HepG2 (cell line): ENCODE results near the gene OPN1SW. TPM values are rescaled to one million over a fixed set of nuclear protein-coding genes. Genes with fewer than 3 reads are reported as not detected.

ENCODE experiments used
- FOXC1 ChIP-seq: sonication (generic); formaldehyde crosslinking; IDR thresholded peaks from 2 replicates; pipeline ENCODE4 v1.8.0; 2022; ENCODE audit warnings: mild to moderate bottlenecking, missing genetic modification reagents, borderline replicate concordance
- GZF1 ChIP-seq: sonication (generic); formaldehyde crosslinking; IDR thresholded peaks from 2 replicates; pipeline ENCODE4 v1.5.1; 2020; ENCODE audit warnings: mild to moderate bottlenecking, missing genetic modification reagents
- SIN3B ChIP-seq: fragments of 150-350 bp; IDR thresholded peaks from 2 replicates; pipeline ENCODE4 v1.6.1; 2014; ENCODE audit warnings: low read length
- TIGD3 ChIP-seq: sonication (generic); formaldehyde crosslinking; IDR thresholded peaks from 2 replicates; pipeline ENCODE4 v1.5.1; 2020; ENCODE audit warnings: mild to moderate bottlenecking, missing genetic modification reagents, borderline replicate concordance
- ZNF687 ChIP-seq: sonication (generic); formaldehyde crosslinking; IDR thresholded peaks from 2 replicates; pipeline ENCODE4 v1.5.1; 2020; ENCODE audit warnings: mild to moderate bottlenecking, missing genetic modification reagents, moderate library complexity
- polyA plus RNA-seq, 8 experiments: library from polyadenylated mRNA; depleted of rRNA in 3 of 8; stranded (reverse) in 7 of 8; unstranded in 1 of 8; fragments of >200 nt; fragmentation: Illumina TruSeq in 4 of 8; extraction: Trizol in 4 of 8; gene quantifications; 2 replicates each; pipeline versions ENCODE4 v1.2.1 to v1.2.3, GENCODE V29; 2011 to 2016; ENCODE audit warnings: low read depth in 4 of 8, missing spikeins in 1 of 8, mixed read lengths in 1 of 8; ENCODE audit not compliant: insufficient read depth in 1 of 8
- total RNA-seq, 5 experiments: library from RNA; depleted of rRNA; stranded (reverse); fragments of >200 nt; fragmentation: Illumina TruSeq; extraction: Trizol; gene quantifications; 2 replicates each; pipeline ENCODE4 v1.2.3, GENCODE V29; 2016; ENCODE audit warnings: low read depth in 1 of 5

OPN1SW gene
- total and polyA plus RNA-seq, 2 of the 13 experiments (the other 11 are each of a cell fraction or from before 2014, with no cell fraction given), result not detected

GRCh38 chr7:128791121-128791971 is 15.8 kb upstream of the OPN1SW start, which contains the start of gene CCDC136 (continued):
- TF ChIP-seq ZNF687 (CRISPR knock-in tag) (peak; percentile 37; the same call in 1 of the 2 replicates), FOXC1 (CRISPR knock-in tag) (0 out of 2 replicates have a peak, but pooled peaks have one; percentile 26), GZF1 (no peak), SIN3B (no peak), TIGD3 (no peak)
